ENCODE results near the gene GRIA1.

GRCh38 chr5:153780876-153781705, 290.6 kb downstream of the GRIA1 start:
- no peak for TF ChIP-seq TEAD4 (IDR thresholded peaks at IDR 0.05)
- no peak for TF ChIP-seq CEBPB (IDR thresholded peaks at IDR 0.05)
- TF ChIP-seq ZBTB7A (IDR thresholded peaks at IDR 0.05; ENCODE audit: low read depth), result no peak
- TF ChIP-seq YY1 (IDR thresholded peaks at IDR 0.05; ENCODE audit: low read depth), result no peak
- TF ChIP-seq TAF1 (IDR thresholded peaks at IDR 0.05; ENCODE audit: low read depth), result no peak
- TF ChIP-seq MAX (IDR thresholded peaks at IDR 0.05), result no peak
- TF ChIP-seq REST (IDR thresholded peaks at IDR 0.05; ENCODE audit: low read depth), result no peak
- TF ChIP-seq EP300 (IDR thresholded peaks at IDR 0.05; ENCODE audit: borderline replicate concordance), result no peak
- TF ChIP-seq TCF12 (IDR thresholded peaks at IDR 0.05; ENCODE audit: low read depth), result no peak
- TF ChIP-seq EGR1 (IDR thresholded peaks at IDR 0.05), result no peak
